Hepatocyte (in vitro differentiated cells): ENCODE data around the gene PACRG. TPM values are rescaled to one million over a fixed set of nuclear protein-coding genes. Genes with fewer than 3 reads are reported as not detected.

Experiments
- DNase-seq: peaks from one replicate; pipeline ENCODE4 v3.0.0-alpha.2; 2016; ENCODE audit warnings: low spot score
- H2AFZ ChIP-seq: fragments of 200-600 bp; sonication (generic); 2 replicates; pipeline ENCODE4 v1.6.0; 2016; ENCODE audit warnings: antibody characterized with exemption, mild to moderate bottlenecking
- H3K27ac ChIP-seq: fragments of 200-600 bp; sonication (generic); 2 replicates; pipeline ENCODE4 v1.5.1; 2016; ENCODE audit warnings: mild to moderate bottlenecking
- H3K27me3 ChIP-seq: fragments of 200-600 bp; sonication (generic); 2 replicates; pipeline ENCODE4 v1.6.1; 2016
- H3K36me3 ChIP-seq: fragments of 200-600 bp; sonication (generic); replicated peaks from 2 replicates; pipeline ENCODE4 v1.5.1; 2016; ENCODE audit warnings: low read depth; ENCODE audit not compliant: insufficient read depth
- H3K4me1 ChIP-seq: fragments of 200-600 bp; sonication (generic); 2 replicates; pipeline ENCODE4 v1.5.1; 2016; ENCODE audit warnings: mild to moderate bottlenecking, moderate library complexity; ENCODE audit not compliant: insufficient read depth
- H3K4me2 ChIP-seq: fragments of 200-600 bp; sonication (generic); 2 replicates; pipeline ENCODE4 v1.6.0; 2016
- H3K4me3 ChIP-seq: fragments of 200-600 bp; sonication (generic); 2 replicates; pipeline ENCODE4 v1.5.1; 2016; ENCODE audit warnings: mild to moderate bottlenecking
- H3K79me2 ChIP-seq: fragments of 200-600 bp; sonication (generic); 2 replicates; pipeline ENCODE4 v1.6.0; 2017; ENCODE audit warnings: mild to moderate bottlenecking
- H3K9me2 ChIP-seq: fragments of 200-600 bp; sonication (generic); replicated peaks from 2 replicates; pipeline ENCODE4 v1.6.0; 2017; ENCODE audit warnings: mild to moderate bottlenecking; ENCODE audit not compliant: insufficient read depth
- H3K9me3 ChIP-seq: fragments of 200-600 bp; sonication (generic); 2 replicates; pipeline ENCODE4 v1.5.1; 2016; ENCODE audit warnings: low read depth, mild to moderate bottlenecking
- H4K20me1 ChIP-seq: fragments of 200-600 bp; sonication (generic); 2 replicates; pipeline ENCODE4 v1.6.0; 2016; ENCODE audit warnings: mild to moderate bottlenecking; ENCODE audit not compliant: insufficient read depth, poor library complexity, severe bottlenecking
- CTCF ChIP-seq: fragments of 200-600 bp; sonication (generic); IDR thresholded peaks from 2 replicates; pipeline ENCODE4 v1.5.1; 2016; ENCODE audit warnings: antibody characterized with exemption, mild to moderate bottlenecking; ENCODE audit not compliant: poor library complexity
- EZH2 ChIP-seq: fragments of 200-600 bp; sonication (generic); IDR thresholded peaks from 2 replicates; pipeline ENCODE4 v1.6.1; 2016; ENCODE audit warnings: antibody characterized with exemption, mild to moderate bottlenecking, borderline replicate concordance
- EZH2phosphoT487 ChIP-seq: fragments of 200-600 bp; sonication (generic); IDR thresholded peaks from one replicate; pipeline ENCODE4 v1.6.1; 2018; ENCODE audit warnings: antibody characterized with exemption, mild to moderate bottlenecking, low read depth, moderate library complexity; ENCODE audit not compliant: unreplicated experiment, severe bottlenecking
- WGBS: methylation state at CpG from one replicate; pipeline ENCODE4 v1.1.6; 2016; ENCODE audit warnings: low lambda C conversion rate; ENCODE audit errors: missing lambda C conversion rate; 5-methylcytosine and 5-hydroxymethylcytosine counted together
- polyA plus RNA-seq: library from polyadenylated mRNA; unstranded; fragments of >200 nt; fragmentation: Nextera tagmentation; extraction: Ambion mirVana; gene quantifications from 2 replicates; pipeline ENCODE4 v1.2.1, GENCODE V29; 2016
- total RNA-seq: library from RNA; depleted of rRNA; stranded (reverse); fragments of >200 nt; gene quantifications from 2 replicates; pipeline ENCODE4 v1.2.3, GENCODE V29; 2014

PACRG gene
- total and polyA plus RNA-seq, 2 experiments from 2014 or later = 0.91 to 2.6 TPM

GRCh38 chr6:162942866-162943265 is 215.1 kb downstream of the PACRG start:
- H3K9me2 ChIP-seq = no peaks in the 10 kb centered on the region
- no peak for DNase-seq
- WGBS = 87% methylated on average over 2 of the region's 2 CpGs
- no peak overlapping the region for H2AFZ ChIP-seq
- no peaks in the 10 kb centered on the region for H3K79me2 ChIP-seq
- no peaks in the 10 kb centered on the region for H4K20me1 ChIP-seq
- no peaks in the 10 kb centered on the region for H3K27me3 ChIP-seq
- H3K4me3 ChIP-seq = no peak overlapping the region
- peaks cover 17% of the 10 kb centered on the region for H3K4me1 ChIP-seq
- H3K4me2 ChIP-seq = no peak overlapping the region
- H3K27ac ChIP-seq = no peak overlapping the region
- no peaks in the 10 kb centered on the region for H3K9me3 ChIP-seq
- TF ChIP-seq EZH2phosphoT487 = no peak
- no peak for TF ChIP-seq CTCF
- TF ChIP-seq EZH2 = no peak
- H3K36me3 ChIP-seq = no peaks in the 10 kb centered on the region

- Histone ChIP-seq H3K27me3 (no peaks in the 10 kb centered on the region), H3K36me3 (no peaks in the 10 kb centered on the region), H4K20me1 (no peaks in the 10 kb centered on the region), H3K9me3 (no peaks in the 10 kb centered on the region), H3K4me3 (no peak overlapping the region), H3K27ac (no peak overlapping the region), H3K9me2 (no peaks in the 10 kb centered on the region), H3K79me2 (no peaks in the 10 kb centered on the region), H2AFZ (no peak overlapping the region), H3K4me1 (peaks cover 17% of the 10 kb centered on the region), H3K4me2 (no peak overlapping the region)
- no peak for DNase-seq
- 80% methylated on average over 5 of the region's 5 CpGs for WGBS
- TF ChIP-seq EZH2phosphoT487 = no peak
- no peak for TF ChIP-seq EZH2
- TF ChIP-seq CTCF = no peak
Measured at GRCh38 chr6:162943369-162943768, 215.6 kb downstream of the PACRG start.

DNA sequence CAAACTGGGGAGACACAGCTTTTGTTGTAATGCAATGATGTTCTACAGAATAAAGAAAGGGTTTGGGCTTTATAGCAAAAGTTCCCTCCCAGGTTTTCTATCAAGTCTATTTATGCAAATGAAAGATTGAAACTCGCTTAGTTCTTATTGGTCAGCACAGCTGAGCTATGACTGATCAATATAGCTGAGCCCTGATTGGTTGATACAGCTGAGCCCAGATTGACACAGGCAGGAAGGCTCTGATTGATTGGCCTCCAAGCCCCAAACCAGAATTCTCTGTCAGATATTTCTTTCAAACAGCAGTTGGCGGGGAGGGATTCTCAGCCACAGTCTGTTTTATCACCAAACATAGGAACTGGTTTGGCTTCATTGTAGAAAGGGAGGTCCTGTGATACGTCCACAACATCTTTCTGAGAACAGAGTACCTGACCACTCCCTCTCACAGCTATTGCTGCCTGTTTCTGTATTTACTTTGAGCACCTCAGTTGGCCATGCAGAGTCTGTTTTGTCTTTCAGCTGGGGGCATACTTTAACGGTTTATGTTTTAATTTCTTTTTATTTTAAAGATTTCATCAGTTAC is 223.5 kb downstream of the PACRG start:
- Histone ChIP-seq H3K27me3 (no peaks in the 10 kb centered on the region), H3K4me3 (no peak overlapping the region), H2AFZ (no peak overlapping the region), H3K27ac (no peak overlapping the region), H3K4me2 (no peak overlapping the region), H4K20me1 (no peaks in the 10 kb centered on the region), H3K9me3 (no peaks in the 10 kb centered on the region), H3K4me1 (no peaks in the 10 kb centered on the region), H3K36me3 (no peaks in the 10 kb centered on the region), H3K79me2 (no peaks in the 10 kb centered on the region), H3K9me2 (no peaks in the 10 kb centered on the region)
- DNase-seq = no peak
- TF ChIP-seq EZH2phosphoT487 = no peak
- TF ChIP-seq EZH2 = no peak
- no peak for TF ChIP-seq CTCF
- WGBS = 80% methylated on average over 4 of the region's 4 CpGs

- Histone ChIP-seq H3K4me1 (no peaks in the 10 kb centered on the region), H4K20me1 (no peaks in the 10 kb centered on the region), H3K4me2 (no peak overlapping the region), H3K36me3 (no peaks in the 10 kb centered on the region), H3K79me2 (no peaks in the 10 kb centered on the region), H3K4me3 (no peak overlapping the region), H3K9me3 (no peaks in the 10 kb centered on the region), H3K27ac (no peak overlapping the region), H3K9me2 (no peaks in the 10 kb centered on the region), H2AFZ (no peak overlapping the region), H3K27me3 (no peaks in the 10 kb centered on the region)
- no peak for DNase-seq
- no peak for TF ChIP-seq EZH2phosphoT487
- TF ChIP-seq CTCF = no peak
- TF ChIP-seq EZH2 = no peak
- 93% methylated on average over 4 of the region's 4 CpGs for WGBS
Measured at GRCh38 chr6:162952423-162952822, 224.6 kb downstream of the PACRG start.
